Panc1 (cell line): ENCODE data around the gene HOXA7.

Experiments used
- POLR2AphosphoS5 ChIP-seq: IDR thresholded peaks from 2 replicates; pipeline ENCODE4 v1.6.1; 2012; ENCODE audit warnings: mild to moderate bottlenecking, low read depth, low read length, moderate library complexity
- REST ChIP-seq, 2 experiments: IDR thresholded peaks; 2 replicates each; pipeline ENCODE4 v1.6.1; 2011 to 2012; ENCODE audit warnings: low read depth in 2 of 2, control low read depth in 1 of 2, low read length in 1 of 2, mild to moderate bottlenecking in 1 of 2, moderate library complexity in 1 of 2; ENCODE audit not compliant: insufficient read depth in 1 of 2
- TF ChIP-seq, protein P1 (sequence below): fragments of 450-650 bp; IDR thresholded peaks from 2 replicates; pipeline ENCODE4 v1.5.1; 2017; ENCODE audit warnings: mild to moderate bottlenecking

GRCh38 chr7:27131390-27131819 lies 25.1 kb downstream of the HOXA7 start:
- TF ChIP-seq POLR2AphosphoS5 (no peak), REST (IDR thresholded peaks at IDR 0.05; ENCODE audit: insufficient read depth in 1 of 2, low read depth in 2 of 2, low read length in 1 of 2) (no peak)
- TF ChIP-seq, protein P1, sequence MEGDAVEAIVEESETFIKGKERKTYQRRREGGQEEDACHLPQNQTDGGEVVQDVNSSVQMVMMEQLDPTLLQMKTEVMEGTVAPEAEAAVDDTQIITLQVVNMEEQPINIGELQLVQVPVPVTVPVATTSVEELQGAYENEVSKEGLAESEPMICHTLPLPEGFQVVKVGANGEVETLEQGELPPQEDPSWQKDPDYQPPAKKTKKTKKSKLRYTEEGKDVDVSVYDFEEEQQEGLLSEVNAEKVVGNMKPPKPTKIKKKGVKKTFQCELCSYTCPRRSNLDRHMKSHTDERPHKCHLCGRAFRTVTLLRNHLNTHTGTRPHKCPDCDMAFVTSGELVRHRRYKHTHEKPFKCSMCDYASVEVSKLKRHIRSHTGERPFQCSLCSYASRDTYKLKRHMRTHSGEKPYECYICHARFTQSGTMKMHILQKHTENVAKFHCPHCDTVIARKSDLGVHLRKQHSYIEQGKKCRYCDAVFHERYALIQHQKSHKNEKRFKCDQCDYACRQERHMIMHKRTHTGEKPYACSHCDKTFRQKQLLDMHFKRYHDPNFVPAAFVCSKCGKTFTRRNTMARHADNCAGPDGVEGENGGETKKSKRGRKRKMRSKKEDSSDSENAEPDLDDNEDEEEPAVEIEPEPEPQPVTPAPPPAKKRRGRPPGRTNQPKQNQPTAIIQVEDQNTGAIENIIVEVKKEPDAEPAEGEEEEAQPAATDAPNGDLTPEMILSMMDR: no peak
